Peyer's patch (tissue), 4 donors: Measurements from ENCODE around the gene COQ8A. TPM values are rescaled to one million over a fixed set of nuclear protein-coding genes. Genes with fewer than 3 reads are reported as not detected.

Source experiments
- DNase-seq, 3 donors: peaks; one replicate each; pipeline ENCODE4 v3.0.0-alpha.2; 2017 to 2019
- H3K27ac ChIP-seq, 4 donors: fragments of 200-600 bp; sonication (generic); one replicate each; pipeline ENCODE4 v1.5.1; 2016 to 2019
- H3K27me3 ChIP-seq, 2 donors: fragments of 200-600 bp; sonication (generic); one replicate each; pipeline ENCODE4 v1.5.1; 2019
- H3K36me3 ChIP-seq, 3 donors: fragments of 200-600 bp; sonication (generic); one replicate each; pipeline ENCODE4 v1.5.1; 2016 to 2019
- H3K4me1 ChIP-seq, 4 donors: fragments of 200-600 bp; sonication (generic); one replicate each; pipeline ENCODE4 v1.5.1; 2016 to 2019
- H3K4me3 ChIP-seq, 4 donors: fragments of 200-600 bp; sonication (generic); 1 replicate in 3 of 4; 2 replicates in 1 of 4; pipeline ENCODE4 v1.5.1; 2016 to 2019; ENCODE audit warnings: mild to moderate bottlenecking in 1 of 4
- H3K9me3 ChIP-seq, 4 donors: fragments of 200-600 bp; sonication (generic); one replicate each; pipeline ENCODE4 v1.5.1; 2016 to 2019; ENCODE audit warnings: mild to moderate bottlenecking in 1 of 4
- CTCF ChIP-seq, 6 experiments: fragments of 450-650 bp in 4 of 6; fragments of 200-600 bp in 2 of 6; sonication (generic) in 1 of 6; IDR thresholded peaks; one replicate each; pipeline ENCODE4 v1.5.1; 2017 to 2019; ENCODE audit warnings: antibody characterized with exemption in 6 of 6, mild to moderate bottlenecking in 3 of 6, moderate library complexity in 1 of 6
- POLR2A ChIP-seq, 2 donors: fragments of 450-650 bp; IDR thresholded peaks; one replicate each; pipeline ENCODE4 v1.5.1; 2017; ENCODE audit warnings: antibody characterized with exemption in 2 of 2, mild to moderate bottlenecking in 2 of 2, moderate library complexity in 2 of 2
- total RNA-seq, 4 donors: library from RNA; depleted of rRNA; stranded (reverse); fragments of >200 nt; gene quantifications; one replicate each; pipeline ENCODE4 v1.1.0, GENCODE V29; 2016

The COQ8A gene
- total RNA-seq, 4 donors from 2014 or later, result 25.2 to 108 (median 48.3) TPM

- Histone ChIP-seq H3K36me3 (peaks cover 0 to 6% (median 0%) of the 10 kb centered on the region in 3 donors), H3K4me3 (no peak overlapping the region), H3K27ac (no peak overlapping the region), H3K4me1 (no peaks in the 10 kb centered on the region), H3K27me3 (no peaks in the 10 kb centered on the region), H3K9me3 (no peaks in the 10 kb centered on the region)
- no peak for DNase-seq
- TF ChIP-seq POLR2A (IDR thresholded peaks at IDR 0.05), result no peak
- no peak for TF ChIP-seq CTCF (IDR thresholded peaks at IDR 0.05)
Measured at GRCh38 chr1:227004796-227005195, 64.7 kb downstream of the COQ8A start.

GRCh38 chr1:227006226-227006796 lies 66.2 kb downstream of the COQ8A start:
- Histone ChIP-seq H3K4me3 (no peak overlapping the region), H3K27me3 (no peaks in the 10 kb centered on the region), H3K4me1 (no peaks in the 10 kb centered on the region), H3K36me3 (peaks cover 0 to 6% (median 0%) of the 10 kb centered on the region in 3 donors), H3K9me3 (no peaks in the 10 kb centered on the region), H3K27ac (no peak overlapping the region)
- no peak for DNase-seq
- TF ChIP-seq CTCF (IDR thresholded peaks at IDR 0.05) (no peak), POLR2A (IDR thresholded peaks at IDR 0.05) (no peak)

GRCh38 chr1:227009937-227010336 lies 69.8 kb downstream of the COQ8A start:
- TF ChIP-seq CTCF (IDR thresholded peaks at IDR 0.05) (no peak), POLR2A (IDR thresholded peaks at IDR 0.05) (no peak)
- no peak overlapping the region for H3K4me3 ChIP-seq
- H3K9me3 ChIP-seq, result no peaks in the 10 kb centered on the region

GRCh38 chr1:227010645-227011044 lies 70.6 kb downstream of the COQ8A start:
- H3K9me3 ChIP-seq, result no peaks in the 10 kb centered on the region
- TF ChIP-seq CTCF (IDR thresholded peaks at IDR 0.05) (no peak), POLR2A (IDR thresholded peaks at IDR 0.05) (no peak)
- H3K27me3 ChIP-seq, result no peaks in the 10 kb centered on the region
- H3K36me3 ChIP-seq, result peaks cover 0 to 9% (median 0%) of the 10 kb centered on the region in 3 donors
- H3K4me1 ChIP-seq, result no peaks in the 10 kb centered on the region
- DNase-seq, result no peak
- H3K4me3 ChIP-seq, result no peak overlapping the region
- no peak overlapping the region for H3K27ac ChIP-seq

More at GRCh38 chr1:227009937-227010336, 69.8 kb downstream of the COQ8A start:
- no peaks in the 10 kb centered on the region for H3K27me3 ChIP-seq
- DNase-seq, result no peak
- no peaks in the 10 kb centered on the region for H3K4me1 ChIP-seq
- peaks cover 0 to 2% (median 0%) of the 10 kb centered on the region in 3 donors for H3K36me3 ChIP-seq
- no peak overlapping the region for H3K27ac ChIP-seq

GRCh38 chr1:227016990-227017389 lies 76.9 kb downstream of the COQ8A start:
- TF ChIP-seq CTCF (IDR thresholded peaks at IDR 0.05) (no peak), POLR2A (IDR thresholded peaks at IDR 0.05) (no peak)
- Histone ChIP-seq H3K4me3 (no peak overlapping the region), H3K9me3 (no peaks in the 10 kb centered on the region), H3K36me3 (peaks cover 0 to 22% (median 0%) of the 10 kb centered on the region in 3 donors), H3K4me1 (no peaks in the 10 kb centered on the region), H3K27me3 (no peaks in the 10 kb centered on the region), H3K27ac (no peak overlapping the region)
- DNase-seq, result no peak
